Tibial nerve (tissue), 4 donors: ENCODE results near the gene MAST1. TPM values are rescaled to one million over a fixed set of nuclear protein-coding genes. Genes with fewer than 3 reads are reported as not detected.
"Not testable (repeated sequence)": the region's sequence is repeated elsewhere in the genome, so short reads cannot be mapped to it uniquely, and the experiment has no call there.

Source experiments
- DNase-seq, 2 donors: peaks; one replicate each; pipeline ENCODE4 v3.0.0-alpha.2; 2019; ENCODE audit warnings: low spot score in 2 of 2
- H3K27ac ChIP-seq, 4 donors: fragments of 200-600 bp; sonication (generic) in 3 of 4; one replicate each; pipeline ENCODE4 v1.5.1; 2017 to 2019; ENCODE audit warnings: mild to moderate bottlenecking in 1 of 4
- H3K27me3 ChIP-seq, 2 donors: fragments of 200-600 bp; sonication (generic) in 1 of 2; one replicate each; pipeline versions ENCODE4 v1.5.1 to v1.6.0; 2017 to 2019
- H3K36me3 ChIP-seq, 3 donors: fragments of 200-600 bp; sonication (generic); one replicate each; pipeline ENCODE4 v1.5.1; 2018 to 2019
- H3K4me1 ChIP-seq, 4 donors: fragments of 200-600 bp; sonication (generic) in 3 of 4; one replicate each; pipeline ENCODE4 v1.5.1; 2017 to 2019
- H3K4me3 ChIP-seq, 4 donors: fragments of 200-600 bp; sonication (generic) in 3 of 4; one replicate each; pipeline ENCODE4 v1.5.1; 2017 to 2019; ENCODE audit warnings: mild to moderate bottlenecking in 1 of 4, moderate library complexity in 1 of 4
- H3K9me3 ChIP-seq, 4 donors: fragments of 200-600 bp; sonication (generic) in 3 of 4; one replicate each; pipeline ENCODE4 v1.5.1; 2017 to 2019
- CTCF ChIP-seq, 5 experiments: fragments of 200-600 bp in 3 of 5; fragments of 450-650 bp in 2 of 5; sonication (generic) in 3 of 5; IDR thresholded peaks; one replicate each; pipeline ENCODE4 v1.5.1; 2016 to 2019; ENCODE audit warnings: antibody characterized with exemption in 5 of 5, mild to moderate bottlenecking in 3 of 5, moderate library complexity in 2 of 5
- EP300 ChIP-seq, 2 donors: sonication (generic); formaldehyde crosslinking; IDR thresholded peaks; one replicate each; pipeline ENCODE4 v1.6.1; 2017; ENCODE audit warnings: antibody characterized with exemption in 2 of 2, mild to moderate bottlenecking in 1 of 2
- POLR2A ChIP-seq, 2 donors: fragments of 450-650 bp; IDR thresholded peaks; one replicate each; pipeline ENCODE4 v1.6.1; 2017; ENCODE audit warnings: antibody characterized with exemption in 2 of 2, mild to moderate bottlenecking in 2 of 2, moderate library complexity in 2 of 2
- WGBS, 2 donors: methylation state at CpG; one replicate each; pipeline ENCODE4 v1.1.5; 2018; 5-methylcytosine and 5-hydroxymethylcytosine counted together
- total RNA-seq, 4 donors: library from RNA; depleted of rRNA; stranded (reverse); fragments of >200 nt; gene quantifications; one replicate each; pipeline ENCODE4 v1.1.0, GENCODE V29; 2016

MAST1 gene
- total RNA-seq, 4 donors from 2014 or later: not detected

DNA sequence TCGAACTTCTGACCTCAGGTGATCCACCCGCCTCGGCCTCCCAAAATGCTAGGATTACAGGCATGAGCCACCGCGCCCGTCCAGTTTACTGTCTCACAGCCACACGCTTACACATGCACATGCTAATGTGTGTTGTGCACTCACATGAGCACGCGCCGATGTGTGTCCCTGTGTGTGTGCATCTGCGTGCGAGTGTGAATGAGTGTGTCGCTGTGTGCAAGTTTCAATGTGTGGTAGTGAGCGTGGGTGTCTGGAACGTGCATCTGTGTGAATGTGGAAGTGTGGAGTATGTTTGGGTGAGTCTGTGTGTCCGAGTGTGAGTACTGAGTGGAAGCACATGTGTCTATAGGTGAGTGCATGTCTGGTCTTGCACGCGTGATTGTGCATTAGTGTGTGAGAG lies 4.2 kb downstream of the MAST1 start:
- WGBS, 2 donors: 93% methylated on average over 18 of the region's 18 CpGs
- no peaks in the 10 kb centered on the region for H3K9me3 ChIP-seq

DNA sequence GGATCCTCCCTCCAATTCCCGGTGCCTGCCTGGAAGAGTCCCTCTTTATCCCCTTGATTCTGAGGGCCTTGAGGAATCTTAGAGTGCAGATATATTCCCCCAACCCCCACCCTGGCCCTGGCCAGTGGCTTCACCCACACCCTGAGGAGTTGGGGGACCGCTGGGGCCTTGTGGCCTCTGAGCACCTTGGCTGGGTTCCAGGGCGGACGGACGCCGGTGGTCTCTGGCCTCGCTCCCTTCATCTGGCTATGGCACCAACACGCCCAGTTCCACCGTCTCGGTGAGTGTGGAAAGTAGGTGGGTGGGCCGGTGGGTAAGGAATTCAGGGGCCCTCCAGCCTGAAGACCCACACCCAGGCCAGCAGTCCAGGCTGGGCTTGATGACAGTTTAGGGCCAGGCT lies 5.0 kb downstream of the MAST1 start:
- Histone ChIP-seq H3K4me1 (peaks cover 0 to 33% (median 11%) of the 10 kb centered on the region in 4 donors), H3K4me3 (no peak overlapping the region), H3K27ac (no peak overlapping the region), H3K27me3 (peaks cover 0 to 80% of the 10 kb centered on the region in 2 donors), H3K36me3 (no peaks in the 10 kb centered on the region), H3K9me3 (no peaks in the 10 kb centered on the region)
- no peak for TF ChIP-seq POLR2A (IDR thresholded peaks at IDR 0.05)
- TF ChIP-seq CTCF (IDR thresholded peaks at IDR 0.05): no peak
- no peak for TF ChIP-seq EP300 (IDR thresholded peaks at IDR 0.05)
- WGBS, 2 donors: 83 to 100% methylated on average over 4 to 11 of the region's 11 CpGs
- no peak for DNase-seq

More for the DNA sequence above, 4.2 kb downstream of the MAST1 start:
- H3K4me1 ChIP-seq: peaks cover 0 to 29% (median 10%) of the 10 kb centered on the region in 4 donors
- no peaks in the 10 kb centered on the region for H3K36me3 ChIP-seq
- H3K27ac ChIP-seq: no peak overlapping the region
- H3K27me3 ChIP-seq: peaks cover 0 to 86% of the 10 kb centered on the region in 2 donors
- H3K4me3 ChIP-seq: no peak overlapping the region
- DNase-seq: no peak
- TF ChIP-seq CTCF (IDR thresholded peaks at IDR 0.05) (no peak), POLR2A (IDR thresholded peaks at IDR 0.05) (no peak), EP300 (IDR thresholded peaks at IDR 0.05) (no peak)

- TF ChIP-seq CTCF (IDR thresholded peaks at IDR 0.05) (no peak), POLR2A (IDR thresholded peaks at IDR 0.05) (no peak), EP300 (IDR thresholded peaks at IDR 0.05) (no peak)
- no peak for DNase-seq
- Histone ChIP-seq H3K36me3 (no peaks in the 10 kb centered on the region), H3K27me3 (peaks cover 0 to 71% of the 10 kb centered on the region in 2 donors), H3K4me1 (peaks cover 0 to 26% (median 5%) of the 10 kb centered on the region in 4 donors), H3K4me3 (no peak overlapping the region), H3K27ac (no peak overlapping the region), H3K9me3 (no peaks in the 10 kb centered on the region)
- 85 to 93% methylated on average over 3 of the region's 3 CpGs for WGBS, 2 donors
Measured at GRCh38 chr19:12843999-12844732, 5.9 kb downstream of the MAST1 start.

DNA sequence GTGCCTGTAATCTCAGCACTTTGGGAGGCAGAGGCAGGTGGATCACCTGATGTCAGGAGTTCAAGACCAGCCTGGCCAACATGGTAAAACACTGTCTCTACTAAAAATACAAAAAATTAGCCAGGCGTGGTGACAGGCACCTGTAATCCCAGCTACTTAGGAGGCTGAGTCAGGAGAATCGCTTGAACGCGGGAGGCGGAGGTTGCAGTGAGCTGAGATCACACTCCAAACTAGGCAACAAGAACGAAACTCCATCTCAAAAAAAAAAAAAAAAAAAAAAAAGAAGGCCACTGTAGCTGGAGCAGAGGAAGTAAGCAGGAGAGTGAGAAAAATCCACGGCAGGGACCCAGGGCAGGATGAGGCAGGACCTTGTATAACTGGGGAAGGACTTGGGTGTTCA lies 8.3 kb downstream of the MAST1 start:
- not testable (repeated sequence) for DNase-seq, H3K9me3 ChIP-seq, H3K27ac ChIP-seq, H3K36me3 ChIP-seq, H3K4me3 ChIP-seq
- WGBS, 2 donors: 82% methylated on average over 7 of the region's 7 CpGs
- Histone ChIP-seq H3K4me1 (peaks cover 0 to 12% (median 3%) of the 10 kb centered on the region in 4 donors), H3K27me3 (peaks cover 0 to 47% of the 10 kb centered on the region in 2 donors)

DNA sequence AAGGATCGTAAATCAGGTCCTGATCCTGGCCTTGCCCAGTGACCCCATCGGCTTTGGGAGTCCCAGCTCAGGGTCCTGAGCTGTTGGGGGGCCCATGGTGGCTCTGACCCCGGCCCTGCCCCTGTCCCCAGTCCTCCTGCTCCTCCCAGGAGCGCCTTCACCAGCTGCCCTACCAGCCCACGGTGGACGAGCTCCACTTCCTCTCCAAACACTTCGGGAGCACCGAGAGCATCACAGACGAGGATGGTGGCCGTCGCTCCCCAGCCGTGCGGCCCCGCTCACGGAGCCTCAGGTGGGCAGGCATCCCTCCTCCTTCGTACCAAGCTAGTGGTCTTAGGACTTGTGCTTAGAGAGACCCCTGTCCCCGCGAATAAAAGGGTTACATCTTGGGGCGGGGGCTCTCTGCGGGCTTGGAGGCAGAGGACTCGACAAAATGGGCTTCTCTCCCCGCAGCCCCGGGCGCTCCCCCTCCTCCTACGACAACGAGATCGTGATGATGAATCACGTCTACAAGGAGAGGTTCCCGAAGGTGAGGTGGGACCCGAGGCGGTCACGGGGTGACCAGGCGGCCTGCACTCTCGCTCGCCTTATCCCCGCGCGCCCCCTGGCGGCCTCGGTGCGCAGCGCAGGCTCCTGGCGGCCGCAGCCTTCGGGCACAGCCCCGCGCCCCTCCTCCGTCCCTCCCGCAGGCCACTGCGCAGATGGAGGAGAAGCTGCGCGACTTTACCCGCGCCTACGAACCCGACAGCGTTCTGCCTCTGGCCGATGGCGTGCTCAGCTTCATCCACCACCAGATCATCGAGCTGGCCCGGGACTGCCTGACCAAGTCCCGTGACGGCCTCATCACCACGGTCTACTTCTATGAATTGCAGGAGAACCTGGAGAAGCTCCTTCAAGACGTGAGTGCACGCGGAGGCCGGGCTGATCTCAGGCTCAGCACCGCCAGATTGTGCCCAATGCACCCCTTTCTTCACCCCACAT lies 9.1 kb downstream of the MAST1 start:
- TF ChIP-seq POLR2A (IDR thresholded peaks at IDR 0.05) (no peak), EP300 (IDR thresholded peaks at IDR 0.05) (peak in 1 of 2 donors; percentile 30), CTCF (IDR thresholded peaks at IDR 0.05) (peak; percentile 98 to 99 (median 99))
- no peak overlapping the region for H3K4me3 ChIP-seq
- no peaks in the 10 kb centered on the region for H3K36me3 ChIP-seq
- H3K27me3 ChIP-seq: peaks cover 0 to 38% of the 10 kb centered on the region in 2 donors
- no peak overlapping the region for H3K27ac ChIP-seq
- no peaks in the 10 kb centered on the region for H3K9me3 ChIP-seq
- WGBS, 2 donors: 13% methylated on average over 26 to 67 of the region's 69 CpGs
- DNase-seq: peak; percentile 72 to 83
- H3K4me1 ChIP-seq: peaks cover 0 to 12% (median 3%) of the 10 kb centered on the region in 4 donors
